Astrocyte of the spinal cord (primary cell): ENCODE results near the gene CDCA4.

ENCODE experiments used
- DNase-seq: peaks from one replicate; pipeline ENCODE4 v3.0.0; 2011; ENCODE audit warnings: low read depth, low spot score
- H3K4me3 ChIP-seq: 2 replicates; pipeline ENCODE4 v1.5.1; 2011; ENCODE audit warnings: low read depth, mild to moderate bottlenecking, low read length, moderate library complexity
- CTCF ChIP-seq: IDR thresholded peaks from 2 replicates; pipeline ENCODE4 v1.5.1; 2012; ENCODE audit warnings: low read depth, mild to moderate bottlenecking, low read length, inconsistent platforms
- in situ Hi-C: cut with HindIII; loops from 2 replicates; pipeline ENCODE4 v1.10.0; 2017; ENCODE audit warnings: low sequenced_read_pairs

The CDCA4 gene

DNA sequence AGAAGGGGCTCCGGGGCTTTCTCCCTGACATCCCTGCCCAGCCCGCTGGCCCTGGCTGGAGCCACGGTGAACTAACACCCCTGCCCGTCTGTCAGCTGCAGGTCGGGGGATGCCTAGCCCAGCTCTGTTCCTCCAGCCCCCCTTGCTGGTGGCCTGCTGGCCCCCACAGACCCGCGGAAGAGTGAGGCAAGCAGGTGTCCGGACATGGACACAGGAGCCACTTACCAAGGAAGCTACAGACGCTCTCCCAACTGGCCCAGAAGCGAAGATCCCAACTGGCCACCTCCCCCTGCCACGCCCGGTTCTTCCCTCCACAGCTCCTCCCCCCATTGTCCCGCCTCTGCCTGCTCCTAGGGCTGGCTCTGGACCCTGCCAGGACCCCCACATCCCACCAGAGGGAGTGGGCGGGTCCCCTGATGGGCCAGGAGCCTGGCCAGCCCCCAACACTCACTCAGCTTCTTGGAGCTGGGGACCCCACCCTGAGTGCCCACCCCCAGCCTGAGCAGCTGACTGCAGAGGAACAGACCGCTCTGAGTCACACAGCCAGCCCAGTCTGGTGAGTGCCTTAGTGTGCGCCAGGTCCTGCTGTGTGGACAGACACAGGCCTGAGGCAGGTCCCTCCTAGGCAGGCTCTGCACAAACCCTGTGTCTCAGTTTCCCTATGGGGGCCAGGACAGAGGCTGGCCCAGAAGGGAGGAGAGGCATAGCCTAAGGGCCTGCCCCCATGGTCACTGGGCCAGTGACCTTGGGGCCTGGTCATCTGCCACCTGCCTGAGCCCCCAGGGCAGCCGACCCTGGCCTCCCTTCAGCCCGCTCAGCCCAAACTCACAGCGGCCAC lies 50.4 kb downstream of the CDCA4 start:
- TF ChIP-seq CTCF, result no peak
- in situ Hi-C loops, result no loop called here
- peak; percentile 94 for DNase-seq
- peak overlapping the region; percentile 46 for H3K4me3 ChIP-seq

DNA sequence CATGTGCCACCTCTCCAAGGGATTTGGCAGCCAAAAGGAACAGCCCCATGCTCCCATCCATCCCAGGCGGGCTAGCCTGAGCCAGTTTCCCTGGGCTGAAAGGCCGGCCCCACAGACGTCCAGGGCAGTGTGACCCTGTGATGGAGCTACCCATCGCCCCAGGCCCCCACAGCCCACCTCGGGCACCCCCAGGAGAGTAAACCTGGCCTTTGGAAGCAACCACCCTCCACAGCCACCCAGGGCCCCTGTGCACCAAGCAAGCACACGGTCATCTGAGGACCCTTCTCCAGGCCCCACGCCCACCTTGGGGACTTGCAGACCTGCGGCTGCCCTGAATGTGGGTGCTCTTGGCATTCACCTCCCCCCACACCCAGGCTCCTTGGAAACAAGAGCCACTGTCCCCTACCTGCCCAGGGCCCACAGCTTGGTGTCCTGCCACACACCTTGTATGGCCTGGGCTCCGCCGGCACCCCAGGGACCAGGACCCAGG lies 51.1 kb downstream of the CDCA4 start:
- H3K4me3 ChIP-seq, result peak overlapping the region; percentile 46
- in situ Hi-C loops, result no loop called here
- TF ChIP-seq CTCF, result no peak
- no peak for DNase-seq

DNA sequence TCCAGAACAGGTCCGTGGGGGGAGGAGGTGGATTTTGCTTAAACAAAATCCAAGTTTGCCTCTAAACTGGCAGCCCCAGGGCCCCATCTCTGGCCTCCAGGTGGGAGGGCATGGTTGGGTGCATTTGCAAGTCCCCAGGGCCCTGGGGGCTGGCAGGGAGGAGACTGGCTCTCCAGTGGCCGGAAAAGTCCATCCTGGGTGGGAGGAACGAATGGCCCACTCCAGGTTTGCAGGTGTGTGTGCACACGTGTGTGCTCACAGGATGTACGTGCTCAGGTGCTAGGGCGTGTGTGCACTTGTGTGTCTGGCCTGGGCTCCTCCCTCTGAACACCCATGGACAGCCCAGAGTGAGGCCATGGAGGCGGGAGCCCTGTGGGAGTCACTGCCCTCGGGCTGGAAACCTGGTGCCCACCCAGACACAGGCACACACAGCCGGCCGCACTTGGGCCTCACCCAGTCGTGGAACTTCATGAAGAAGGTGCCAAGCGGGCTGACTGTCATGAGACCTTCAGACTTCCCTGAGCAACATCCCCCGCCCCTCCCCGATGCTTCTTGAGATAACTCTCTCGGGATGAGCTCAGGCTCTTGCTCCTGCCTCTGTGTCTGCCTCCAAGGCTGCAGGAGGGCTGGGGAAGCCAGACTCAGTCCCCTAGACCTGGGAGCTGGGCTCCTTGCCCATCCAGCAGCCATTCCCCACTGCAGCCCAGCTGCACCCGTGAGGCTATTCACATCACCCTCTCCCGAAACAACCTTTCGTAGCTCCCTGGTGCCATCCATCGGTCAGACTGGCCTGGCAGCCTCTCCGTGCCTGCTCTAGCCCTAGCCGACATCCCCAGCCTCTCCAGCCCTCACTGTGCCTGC lies 52.1 kb downstream of the CDCA4 start:
- TF ChIP-seq CTCF, result peak; percentile 6
- DNase-seq, result no peak
- in situ Hi-C loops, result no loop called here
- H3K4me3 ChIP-seq, result peak overlapping the region; percentile 46

DNA sequence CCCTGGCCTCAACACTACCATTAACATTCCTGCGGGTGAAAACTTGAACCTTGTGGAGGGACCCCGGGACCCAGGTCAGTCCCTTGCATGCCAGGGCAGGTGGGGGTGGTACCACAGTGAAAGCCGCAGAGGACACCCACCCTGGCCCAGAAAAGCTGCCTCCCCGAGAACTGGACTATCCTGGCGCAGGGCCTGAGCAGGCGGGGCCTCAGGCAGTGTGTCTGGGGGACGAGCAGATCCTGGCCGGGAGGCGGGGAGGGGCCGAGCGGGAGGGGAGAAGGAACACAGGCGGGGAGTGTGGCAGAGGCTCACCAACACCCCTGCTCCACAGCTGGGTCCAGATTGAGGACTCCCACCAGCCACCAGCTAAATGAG lies 52.7 kb downstream of the CDCA4 start:
- no peak for TF ChIP-seq CTCF
- DNase-seq, result peak; percentile 65
- in situ Hi-C loops, result no loop called here
- peak overlapping the region; percentile 46 for H3K4me3 ChIP-seq

DNA sequence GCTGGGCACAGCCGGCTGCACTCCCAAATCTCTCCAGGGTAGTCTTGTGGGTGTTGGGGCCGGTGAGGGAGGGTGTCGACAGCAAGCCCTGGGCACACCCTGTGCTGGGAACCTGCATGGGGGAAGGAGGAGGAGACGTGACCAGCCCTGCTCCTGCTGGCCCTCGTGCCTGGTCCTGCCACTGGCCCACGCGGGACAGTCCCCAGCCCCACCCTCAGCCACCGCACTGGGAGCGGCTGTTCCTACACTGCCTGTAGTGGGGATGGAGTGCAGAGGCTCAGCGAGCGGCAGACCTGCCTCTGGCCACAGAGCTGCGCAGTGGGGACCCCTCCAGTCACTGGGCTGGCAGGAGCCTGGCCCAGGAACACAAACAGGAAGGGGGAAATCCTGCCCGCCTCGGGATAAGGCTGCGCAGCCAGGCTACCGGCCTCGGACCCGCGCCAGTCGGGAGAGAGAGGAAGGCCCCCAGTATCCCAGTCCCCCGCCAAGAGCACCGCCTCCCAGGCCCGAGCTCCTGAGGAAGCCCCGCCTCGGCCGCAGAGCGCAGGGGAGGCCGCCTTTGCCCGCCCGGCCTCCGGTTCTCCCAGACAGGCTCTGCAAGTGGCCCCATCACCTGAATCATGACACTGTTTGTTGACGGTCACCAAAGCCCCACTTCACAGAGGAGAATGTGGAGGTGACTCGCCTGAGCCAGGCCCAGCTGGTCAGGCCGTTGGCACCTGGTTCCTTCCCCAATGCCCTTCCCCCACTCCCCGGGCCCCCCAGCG lies 53.3 kb downstream of the CDCA4 start:
- peak; percentile 59 for DNase-seq
- in situ Hi-C loops, result no loop called here
- no peak for TF ChIP-seq CTCF
- peak overlapping the region; percentile 46 for H3K4me3 ChIP-seq

GRCh38 chr14:104966981-104967385 lies 53.9 kb downstream of the CDCA4 start:
- no peak overlapping the region for H3K4me3 ChIP-seq
- in situ Hi-C loops, result no loop called here
- TF ChIP-seq CTCF, result no peak
- DNase-seq, result no peak
